Omental fat pad (tissue), 4 donors: Measurements from ENCODE around the gene LAMTOR1. TPM values are rescaled to one million over a fixed set of nuclear protein-coding genes. Genes with fewer than 3 reads are reported as not detected.

Source experiments
- ATAC-seq: fragments of 150-250 bp; one replicate; pipeline ENCODE4 v1.9.1; 2016; ENCODE audit warnings: mild to moderate bottlenecking, moderate library complexity; ENCODE audit not compliant: low FRiP score
- DNase-seq: peaks from one replicate; pipeline ENCODE4 v3.0.0-alpha.2; 2019; ENCODE audit warnings: low spot score
- CTCF ChIP-seq, 3 donors: fragments of 450-650 bp; IDR thresholded peaks; one replicate each; pipeline ENCODE4 v1.5.1; 2016 to 2017; ENCODE audit warnings: antibody characterized with exemption in 3 of 3, mild to moderate bottlenecking in 3 of 3, moderate library complexity in 2 of 3
- total RNA-seq, 4 donors: library from RNA; depleted of rRNA; stranded (reverse); fragments of >200 nt; gene quantifications; one replicate each; pipeline ENCODE4 v1.1.0, GENCODE V29; 2016

The LAMTOR1 gene
- total RNA-seq, 4 donors from 2014 or later = 88.7 to 137 (median 111) TPM

GRCh38 chr11:72103754-72104167 lies 664 bp upstream of the LAMTOR1 start:
- DNase-seq (no peak), ATAC-seq (no peak)
- no peak for TF ChIP-seq CTCF (IDR thresholded peaks at IDR 0.05)

GRCh38 chr11:72102631-72102945 lies 509 bp downstream of the LAMTOR1 start:
- ATAC-seq (no peak), DNase-seq (no peak)
- TF ChIP-seq CTCF (IDR thresholded peaks at IDR 0.05) = no peak

GRCh38 chr11:72102162-72102561 lies 935 bp downstream of the LAMTOR1 start:
- ATAC-seq (no peak), DNase-seq (no peak)
- TF ChIP-seq CTCF (IDR thresholded peaks at IDR 0.05) = no peak

GRCh38 chr11:72100462-72100861 lies 2.6 kb downstream of the LAMTOR1 start:
- no peak for ATAC-seq
- no peak for TF ChIP-seq CTCF (IDR thresholded peaks at IDR 0.05)
- no peak for DNase-seq

GRCh38 chr11:72100009-72100408 lies 3.1 kb downstream of the LAMTOR1 start:
- ATAC-seq (no peak), DNase-seq (no peak)
- no peak for TF ChIP-seq CTCF (IDR thresholded peaks at IDR 0.05)

- no peak for DNase-seq
- no peak for ATAC-seq
- TF ChIP-seq CTCF (IDR thresholded peaks at IDR 0.05) = no peak
These were observed 4.4 kb downstream of the LAMTOR1 start for GRCh38 chr11:72098741-72099140.

GRCh38 chr11:72091292-72091691 lies 11.8 kb downstream of the LAMTOR1 start:
- ATAC-seq = peak; percentile 91
- DNase-seq = peak; percentile 69
- peak in 1 of 3 donors; percentile 71 for TF ChIP-seq CTCF (IDR thresholded peaks at IDR 0.05)
